ENCODE data around the gene SYNGR2. TPM values are rescaled to one million over a fixed set of nuclear protein-coding genes. Genes with fewer than 3 reads are reported as not detected.

The SYNGR2 gene
- total and polyA plus RNA-seq, 2 of the 8 experiments (the other 6 are each of a cell fraction or from before 2014, with no cell fraction given), result 50.0 to 139 TPM

DNA sequence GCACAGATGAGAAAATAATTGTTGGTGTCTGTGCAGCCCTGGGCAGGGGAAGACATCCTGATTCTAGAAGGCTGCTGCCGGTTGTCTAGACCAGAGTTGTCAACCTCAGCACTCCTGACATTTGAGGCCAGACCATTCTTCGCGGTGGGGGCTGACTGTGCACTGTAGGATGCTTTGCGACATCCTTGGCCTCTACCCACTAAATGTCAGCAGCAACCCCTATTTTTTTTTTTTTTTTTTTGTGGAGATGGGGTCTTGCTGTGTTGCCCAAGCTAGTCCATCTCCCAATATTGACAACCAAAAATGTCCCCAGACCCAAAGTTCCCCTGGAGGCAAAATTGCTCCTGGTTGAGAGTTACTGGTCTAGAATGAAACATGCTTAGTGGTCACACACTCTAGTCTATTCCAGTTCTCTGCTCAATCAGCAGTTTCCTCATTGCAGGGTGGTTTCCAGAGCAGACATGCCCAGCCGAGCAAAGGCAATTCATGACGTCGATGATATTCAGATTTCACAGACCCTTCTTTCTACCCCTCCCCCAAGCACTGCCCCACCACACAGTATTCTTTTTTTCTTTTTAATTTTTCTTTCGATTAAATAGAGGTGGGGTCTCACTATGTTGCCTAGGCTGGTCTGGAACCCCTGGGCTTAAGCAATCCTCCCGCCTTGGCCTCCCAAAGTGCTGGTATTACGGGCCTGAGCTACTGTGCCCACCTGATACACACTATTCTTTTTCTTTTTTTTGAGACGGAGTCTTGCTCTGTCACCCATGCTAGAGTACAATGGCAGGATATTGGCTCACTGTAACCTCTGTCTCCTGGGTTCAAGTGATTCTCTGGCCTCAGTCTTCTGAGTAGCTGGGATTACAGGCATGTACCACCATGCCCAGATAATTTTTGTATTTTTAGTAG, 13.2 kb upstream of the SYNGR2 start (continued):
- TF ChIP-seq NRF1 (IDR thresholded peaks at IDR 0.05; ENCODE audit: low read depth, low read length) (no peak), JUND (IDR thresholded peaks at IDR 0.05; ENCODE audit: low read length) (no peak), CBX5 (IDR thresholded peaks at IDR 0.05; ENCODE audit: low read depth, low read length) (no peak), PHF8 (conservative IDR thresholded peaks at IDR 0.05; ENCODE audit: low read depth, low read length) (no peak), SP4 (IDR thresholded peaks at IDR 0.05; ENCODE audit: low read length) (no peak), SIX5 (IDR thresholded peaks at IDR 0.05; ENCODE audit: low read depth, low read length) (no peak), POU5F1 (IDR thresholded peaks at IDR 0.05; ENCODE audit: low read depth, low read length) (no peak)
- TF ChIP-seq, protein P1, sequence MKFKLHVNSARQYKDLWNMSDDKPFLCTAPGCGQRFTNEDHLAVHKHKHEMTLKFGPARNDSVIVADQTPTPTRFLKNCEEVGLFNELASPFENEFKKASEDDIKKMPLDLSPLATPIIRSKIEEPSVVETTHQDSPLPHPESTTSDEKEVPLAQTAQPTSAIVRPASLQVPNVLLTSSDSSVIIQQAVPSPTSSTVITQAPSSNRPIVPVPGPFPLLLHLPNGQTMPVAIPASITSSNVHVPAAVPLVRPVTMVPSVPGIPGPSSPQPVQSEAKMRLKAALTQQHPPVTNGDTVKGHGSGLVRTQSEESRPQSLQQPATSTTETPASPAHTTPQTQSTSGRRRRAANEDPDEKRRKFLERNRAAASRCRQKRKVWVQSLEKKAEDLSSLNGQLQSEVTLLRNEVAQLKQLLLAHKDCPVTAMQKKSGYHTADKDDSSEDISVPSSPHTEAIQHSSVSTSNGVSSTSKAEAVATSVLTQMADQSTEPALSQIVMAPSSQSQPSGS (IDR thresholded peaks at IDR 0.05; ENCODE audit: low read length), result no peak

Data from H1 (cell line).